H1 (cell line): ENCODE measurements around the gene PEPD. TPM values are rescaled to one million over a fixed set of nuclear protein-coding genes. Genes with fewer than 3 reads are reported as not detected.

Experiments
- ASH2L ChIP-seq: fragments of 200-600, 300-600 bp; sonication (generic); IDR thresholded peaks from one replicate; pipeline ENCODE4 v1.7.1; 2017; ENCODE audit warnings: low read length
- BACH1 ChIP-seq: IDR thresholded peaks from 2 replicates; pipeline ENCODE4 v1.6.1; 2012; ENCODE audit warnings: low read length, improper control_type of control experiment
- GTF2F1 ChIP-seq: IDR thresholded peaks from 2 replicates; pipeline ENCODE4 v1.6.1; 2012; ENCODE audit warnings: low read depth, low read length, improper control_type of control experiment, borderline replicate concordance
- KDM1A ChIP-seq: fragments of 200-600, 300-600 bp; sonication (generic); IDR thresholded peaks from 2 replicates; pipeline ENCODE4 v1.7.1; 2016; ENCODE audit warnings: mild to moderate bottlenecking, low read length, borderline replicate concordance
- NANOG ChIP-seq: IDR thresholded peaks from 2 replicates; pipeline ENCODE4 v1.6.1; 2011; ENCODE audit warnings: low read length, low read depth, mild to moderate bottlenecking, inconsistent platforms; ENCODE audit not compliant: insufficient read depth, poor library complexity, severe bottlenecking
- PHF8 ChIP-seq: fragments of 200-600 bp; sonication (generic); conservative IDR thresholded peaks from 2 replicates; pipeline ENCODE4 v1.7.1; 2012; ENCODE audit warnings: low read depth, mild to moderate bottlenecking, inconsistent platforms, low read length, moderate library complexity
- POLR2AphosphoS5 ChIP-seq: IDR thresholded peaks from 2 replicates; pipeline ENCODE4 v1.6.1; 2011; ENCODE audit warnings: low read depth, low read length
- RBBP5 ChIP-seq: IDR thresholded peaks from 2 replicates; pipeline ENCODE4 v1.7.1; 2012; ENCODE audit warnings: low read depth, mild to moderate bottlenecking, inconsistent platforms, low read length, moderate library complexity, borderline replicate concordance
- SAP30 ChIP-seq: fragments of 300-600 bp; sonication (generic); IDR thresholded peaks from 2 replicates; pipeline ENCODE4 v1.7.1; 2012; ENCODE audit warnings: low read length, moderate library complexity, mild to moderate bottlenecking, inconsistent platforms; ENCODE audit not compliant: insufficient read depth, insufficient replicate concordance
- SP2 ChIP-seq: IDR thresholded peaks from 2 replicates; pipeline ENCODE4 v1.6.1; 2012; ENCODE audit warnings: mild to moderate bottlenecking, low read length, inconsistent platforms
- polyA plus RNA-seq, 7 experiments: library from polyadenylated mRNA; depleted of rRNA in 3 of 7; stranded (reverse) in 5 of 7; unstranded in 2 of 7; fragments of >200 nt in 5 of 7; fragments of 200-250 nt in 2 of 7; gene quantifications; 1 replicate in 5 of 7; 2 replicates in 1 of 7; 4 replicates in 1 of 7; pipeline versions ENCODE4 v1.2.1 to v1.2.3, GENCODE V29; 2011 to 2013; ENCODE audit warnings: missing spikeins in 2 of 7, mixed read lengths in 2 of 7
- total RNA-seq: library from RNA; stranded (reverse); fragmentation: NEBNext Ultra II Directional; extraction: Animal tissue kit (Norgen Biotek cat#: 25700); gene quantifications from 2 replicates; pipeline ENCODE4 v1.2.1, GENCODE V29; 2021

Gene PEPD
- total and polyA plus RNA-seq, 2 of the 8 experiments (the other 6 are each of a cell fraction or from before 2014, with no cell fraction given), result 84.1 to 178 TPM

DNA sequence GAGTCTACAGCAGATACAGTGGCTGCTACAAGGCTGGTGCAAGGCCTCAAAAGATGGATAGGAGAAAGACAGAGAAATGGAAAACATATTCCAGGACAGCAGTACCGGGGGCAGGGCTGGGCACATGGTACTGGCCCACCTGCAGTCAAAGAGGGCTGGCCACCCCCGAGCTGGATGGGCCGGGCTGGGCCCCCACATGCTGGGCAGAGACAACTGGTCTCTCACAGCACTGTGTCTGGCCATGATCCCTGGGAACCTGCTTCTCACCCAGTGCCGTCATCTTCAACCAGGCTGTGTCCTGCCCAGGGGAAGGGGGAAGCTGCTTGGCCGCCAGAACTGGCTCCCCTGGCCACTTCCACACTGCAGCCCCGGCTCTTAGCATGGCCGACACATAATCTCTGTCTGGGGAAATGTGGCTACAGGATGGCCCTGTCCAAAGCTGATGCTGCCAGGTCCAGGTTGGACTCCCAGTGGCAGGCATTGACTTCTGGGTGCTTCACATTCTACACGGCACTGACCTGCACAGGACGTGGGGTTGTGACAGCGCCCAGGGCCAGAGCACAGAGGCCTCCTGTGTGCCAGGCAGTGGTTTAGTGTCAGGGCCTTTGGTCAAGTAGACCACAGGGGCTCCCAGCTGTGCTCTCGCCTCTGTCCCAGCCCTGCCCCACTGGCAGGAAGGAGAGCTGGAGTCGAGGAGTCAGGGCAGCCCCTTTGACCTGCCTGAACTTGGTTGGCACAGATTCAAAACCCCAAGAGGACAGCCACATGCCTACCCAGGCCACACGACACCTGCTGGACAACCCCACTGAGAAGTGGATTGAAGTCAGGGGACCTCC lies 21.7 kb downstream of the PEPD start (continued):
- TF ChIP-seq SAP30 (no peak), POLR2AphosphoS5 (no peak), NANOG (no peak), PHF8 (no peak), GTF2F1 (no peak), RBBP5 (no peak), KDM1A (no peak), ASH2L (no peak), SP2 (no peak), BACH1 (no peak)
